ENCODE data around the gene MIAT. TPM values are rescaled to one million over a fixed set of nuclear protein-coding genes. Genes with fewer than 3 reads are reported as not detected.
"Not testable (repeated sequence)": the region's sequence is repeated elsewhere in the genome, so short reads cannot be mapped to it uniquely, and the experiment has no call there.

MIAT gene
- 11.9 and 13.0 TPM in 2 replicates for total RNA-seq

GRCh38 chr22:26656891-26657851 is at the start of gene MIAT:
TSS of gene MIAT (plus strand) at chr22:26657588.
- H3K4me1 Mint-ChIP-seq (ENCODE audit: low read depth), result peaks cover 26% of the 10 kb centered on the region
- H3K4me3 Mint-ChIP-seq (ENCODE audit: low read depth), result peak within 1 kb of the TSS; percentile 84
- intact Hi-C loops (cut with micrococcal nuclease), result no loop called here
- no peaks in the 10 kb centered on the region for H3K9me3 Mint-ChIP-seq
- H3K27ac Mint-ChIP-seq, result peak within 1 kb of the TSS; percentile 82
- peak; percentile 73 for DNase-seq (ENCODE audit: low spot score)
- no peaks in the 10 kb centered on the region for H3K36me3 Mint-ChIP-seq (ENCODE audit: low read depth)
- peaks cover 21% of the 10 kb centered on the region for H3K27me3 Mint-ChIP-seq (ENCODE audit: low read depth)

DNA sequence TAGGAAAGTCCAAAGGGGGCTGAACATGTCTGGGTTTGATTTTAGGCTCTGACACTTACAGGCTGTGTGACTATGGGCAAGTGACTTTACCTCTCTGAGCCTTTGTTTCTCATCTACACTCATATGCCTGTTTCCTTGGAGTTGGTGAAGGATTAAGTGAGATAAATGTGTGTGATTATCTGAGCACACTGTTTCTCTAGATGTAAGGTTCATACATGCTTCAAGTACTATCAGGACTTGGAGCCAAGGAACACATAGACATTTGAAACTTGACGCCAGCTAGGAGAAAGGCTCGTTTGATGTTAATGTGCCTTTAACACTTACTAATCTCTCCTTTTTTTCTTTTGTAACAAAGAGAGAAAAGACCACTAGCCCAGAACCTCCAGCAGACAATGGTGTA is 49.3 kb upstream of the MIAT start:
- H3K36me3 Mint-ChIP-seq (ENCODE audit: low read depth), result no peaks in the 10 kb centered on the region
- intact Hi-C loops (cut with micrococcal nuclease), result no loop called here
- H3K9me3 Mint-ChIP-seq, result no peaks in the 10 kb centered on the region
- peaks cover 4% of the 10 kb centered on the region for H3K27me3 Mint-ChIP-seq (ENCODE audit: low read depth)
- no peak for DNase-seq (ENCODE audit: low spot score)
- peaks cover 24% of the 10 kb centered on the region for H3K4me1 Mint-ChIP-seq (ENCODE audit: low read depth)
- no peak overlapping the region for H3K27ac Mint-ChIP-seq
- H3K4me3 Mint-ChIP-seq (ENCODE audit: low read depth), result no peak overlapping the region

- Mint-ChIP-seq H3K36me3 (ENCODE audit: low read depth) (no peaks in the 10 kb centered on the region), H3K4me3 (ENCODE audit: low read depth) (no peak overlapping the region), H3K27me3 (ENCODE audit: low read depth) (peaks cover 8% of the 10 kb centered on the region), H3K9me3 (no peaks in the 10 kb centered on the region), H3K27ac (no peak overlapping the region), H3K4me1 (ENCODE audit: low read depth) (peaks cover 21% of the 10 kb centered on the region)
- no peak for DNase-seq (ENCODE audit: low spot score)
- intact Hi-C loops (cut with micrococcal nuclease), result no loop called here
These were observed 48.1 kb upstream of the MIAT start for GRCh38 chr22:26609287-26609686.

DNA sequence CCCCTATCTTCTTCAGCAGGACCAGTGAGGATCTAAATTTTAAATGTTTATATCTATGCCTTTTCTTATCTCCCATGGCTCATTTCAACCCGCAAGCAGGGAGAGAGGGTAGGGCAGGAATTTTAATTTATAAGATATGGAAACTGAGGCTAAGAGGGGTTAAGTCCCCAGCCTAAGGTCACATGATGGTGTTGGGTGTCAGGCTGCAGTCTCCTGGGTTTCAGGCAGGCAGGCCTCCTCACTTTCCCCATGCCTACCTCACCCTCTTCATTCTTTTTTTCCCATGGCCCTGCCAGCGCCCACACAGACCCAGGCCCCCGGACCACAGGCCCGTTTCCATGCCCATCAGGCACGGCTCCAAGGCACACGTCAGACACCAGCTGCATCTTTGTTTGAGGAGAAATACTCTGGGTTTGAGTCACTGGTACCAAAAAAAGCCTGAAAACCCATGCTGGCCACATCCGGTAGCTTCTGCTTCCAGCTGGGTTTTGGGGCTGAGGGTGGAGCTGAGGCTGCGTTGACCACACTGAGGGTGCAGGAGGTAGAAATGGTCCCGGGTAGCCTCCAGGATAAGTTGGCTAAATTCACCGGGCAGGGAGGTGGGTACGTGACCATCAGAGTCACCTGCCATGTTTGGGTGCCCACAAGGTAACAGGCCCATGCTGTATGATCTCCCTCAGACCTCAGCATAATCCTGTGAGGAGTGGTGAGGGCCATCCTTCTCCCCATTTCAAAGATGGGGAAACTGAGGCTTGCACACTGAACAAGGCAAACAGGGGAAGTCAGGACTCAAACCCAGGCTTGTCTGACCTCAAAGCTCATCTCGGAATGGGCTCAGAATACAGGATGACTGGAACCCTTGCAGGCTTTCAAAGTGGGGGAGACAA is 47.1 kb upstream of the MIAT start:
- peak; percentile 40 for DNase-seq (ENCODE audit: low spot score)
- Mint-ChIP-seq H3K27ac (peak overlapping the region; percentile 31), H3K27me3 (ENCODE audit: low read depth) (peaks cover 11% of the 10 kb centered on the region), H3K4me3 (ENCODE audit: low read depth) (no peak overlapping the region), H3K36me3 (ENCODE audit: low read depth) (no peaks in the 10 kb centered on the region), H3K9me3 (no peaks in the 10 kb centered on the region), H3K4me1 (ENCODE audit: low read depth) (peaks cover 20% of the 10 kb centered on the region)
- intact Hi-C loops (cut with micrococcal nuclease), result no loop called here

- Mint-ChIP-seq H3K9me3 (no peaks in the 10 kb centered on the region), H3K27ac (no peak overlapping the region), H3K27me3 (ENCODE audit: low read depth) (peaks cover 11% of the 10 kb centered on the region), H3K4me1 (ENCODE audit: low read depth) (peaks cover 20% of the 10 kb centered on the region), H3K36me3 (ENCODE audit: low read depth) (no peaks in the 10 kb centered on the region), H3K4me3 (ENCODE audit: low read depth) (no peak overlapping the region)
- intact Hi-C loops (cut with micrococcal nuclease), result no loop called here
- no peak for DNase-seq (ENCODE audit: low spot score)
These were observed 46.4 kb upstream of the MIAT start for GRCh38 chr22:26610996-26611395.

DNA sequence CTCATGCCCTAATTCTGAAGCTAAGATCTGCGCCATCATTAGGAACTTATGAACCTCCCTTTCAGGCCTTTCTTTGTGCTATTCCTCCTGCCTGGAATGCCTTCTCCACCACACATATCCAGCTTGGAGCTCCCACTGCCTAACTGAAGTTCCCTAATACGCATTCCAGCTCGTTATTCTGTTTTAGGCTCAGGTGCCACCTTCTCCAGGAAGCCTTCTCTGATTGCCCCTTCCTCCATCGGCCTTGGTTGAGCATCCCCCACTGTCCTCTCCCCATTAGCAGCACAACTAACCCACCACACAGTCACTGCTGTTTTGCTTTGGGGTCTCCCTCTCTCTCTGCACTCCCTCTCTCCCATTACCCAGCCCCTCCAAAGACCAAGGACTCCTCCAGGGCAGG is 44.7 kb upstream of the MIAT start:
- intact Hi-C loops (cut with micrococcal nuclease), result no loop called here
- Mint-ChIP-seq H3K9me3 (no peaks in the 10 kb centered on the region), H3K27ac (no peak overlapping the region), H3K4me1 (ENCODE audit: low read depth) (peaks cover 23% of the 10 kb centered on the region), H3K27me3 (ENCODE audit: low read depth) (peaks cover 14% of the 10 kb centered on the region), H3K36me3 (ENCODE audit: low read depth) (no peaks in the 10 kb centered on the region), H3K4me3 (ENCODE audit: low read depth) (no peak overlapping the region)
- no peak for DNase-seq (ENCODE audit: low spot score)

- H3K9me3 Mint-ChIP-seq; H3K36me3 Mint-ChIP-seq (ENCODE audit: low read depth); H3K27ac Mint-ChIP-seq; intact Hi-C loops (cut with micrococcal nuclease); DNase-seq (ENCODE audit: low spot score); H3K4me3 Mint-ChIP-seq (ENCODE audit: low read depth): not testable (repeated sequence)
- H3K4me1 Mint-ChIP-seq (ENCODE audit: low read depth), result peaks cover 23% of the 10 kb centered on the region
- peaks cover 15% of the 10 kb centered on the region for H3K27me3 Mint-ChIP-seq (ENCODE audit: low read depth)
These were observed 43.6 kb upstream of the MIAT start for GRCh38 chr22:26613753-26614152.

DNA sequence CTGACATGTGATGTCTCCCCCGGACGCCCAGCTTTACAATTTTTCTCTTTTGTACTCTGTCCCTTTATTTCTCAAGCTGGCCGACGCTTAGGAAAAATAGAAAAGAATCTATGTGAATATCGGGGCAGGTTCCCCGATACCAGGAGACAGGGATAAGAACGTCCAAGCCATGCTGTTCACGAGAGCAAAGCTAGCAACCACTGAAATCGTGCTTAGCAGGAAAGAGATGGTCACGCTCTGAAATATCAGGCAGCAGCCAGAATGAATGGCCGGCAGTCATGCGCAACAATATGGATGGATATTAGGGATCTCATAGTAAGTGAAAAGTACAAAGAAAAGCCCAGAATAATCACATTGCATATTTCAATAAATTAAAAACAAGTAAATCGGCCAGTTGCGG is 43.1 kb upstream of the MIAT start:
- no peaks in the 10 kb centered on the region for H3K9me3 Mint-ChIP-seq
- H3K4me1 Mint-ChIP-seq (ENCODE audit: low read depth), result peaks cover 20% of the 10 kb centered on the region
- H3K36me3 Mint-ChIP-seq (ENCODE audit: low read depth), result no peaks in the 10 kb centered on the region

GRCh38 chr22:26615149-26615548 is 42.2 kb upstream of the MIAT start:
- intact Hi-C loops (cut with micrococcal nuclease), result no loop called here

More for the DNA sequence above, 43.1 kb upstream of the MIAT start:
- no peak for DNase-seq (ENCODE audit: low spot score)
- intact Hi-C loops (cut with micrococcal nuclease), result no loop called here
- no peak overlapping the region for H3K27ac Mint-ChIP-seq
- H3K27me3 Mint-ChIP-seq (ENCODE audit: low read depth), result peaks cover 13% of the 10 kb centered on the region
- H3K4me3 Mint-ChIP-seq (ENCODE audit: low read depth), result no peak overlapping the region

DNA sequence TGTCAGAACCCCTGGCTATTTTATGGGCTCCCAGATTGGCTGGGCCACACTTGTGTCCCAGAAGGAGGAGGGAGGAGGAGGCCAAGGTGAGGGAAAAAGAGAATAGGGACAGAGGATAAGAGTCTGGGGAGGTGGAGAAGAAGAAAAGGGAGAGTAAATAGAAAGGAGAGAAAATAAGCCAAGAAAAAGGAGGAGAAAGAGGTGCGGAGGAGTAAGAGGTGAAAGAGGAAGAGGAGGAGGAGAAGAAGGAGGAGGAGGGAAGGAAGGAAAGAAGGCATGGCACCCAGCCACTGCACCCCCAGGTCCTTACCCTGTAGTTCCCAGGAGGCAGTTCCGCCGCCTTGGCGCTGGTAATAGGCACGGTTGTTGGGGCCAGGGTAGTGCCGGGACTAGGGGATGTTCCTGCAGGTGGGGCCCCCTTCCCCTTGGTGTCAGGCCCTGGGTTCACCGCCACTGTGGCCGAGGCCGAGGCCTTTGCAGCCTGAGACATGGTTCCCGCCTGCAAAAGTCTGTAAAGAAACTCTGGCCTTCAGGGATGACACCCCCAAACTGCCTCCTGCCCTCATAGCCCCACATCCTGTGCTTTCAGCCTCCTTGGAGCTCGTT is 41.5 kb upstream of the MIAT start:
- no peak for DNase-seq (ENCODE audit: low spot score)
- peaks cover 5% of the 10 kb centered on the region for H3K4me1 Mint-ChIP-seq (ENCODE audit: low read depth)
- H3K4me3 Mint-ChIP-seq (ENCODE audit: low read depth), result no peak overlapping the region
- H3K9me3 Mint-ChIP-seq, result no peaks in the 10 kb centered on the region
- intact Hi-C loops (cut with micrococcal nuclease), result no loop called here
- no peak overlapping the region for H3K27ac Mint-ChIP-seq
- H3K27me3 Mint-ChIP-seq (ENCODE audit: low read depth), result peaks cover 10% of the 10 kb centered on the region
- H3K36me3 Mint-ChIP-seq (ENCODE audit: low read depth), result no peaks in the 10 kb centered on the region

More at GRCh38 chr22:26615149-26615548, 42.2 kb upstream of the MIAT start:
- Mint-ChIP-seq H3K27me3 (ENCODE audit: low read depth) (peaks cover 10% of the 10 kb centered on the region), H3K9me3 (no peaks in the 10 kb centered on the region), H3K4me3 (ENCODE audit: low read depth) (no peak overlapping the region), H3K27ac (no peak overlapping the region), H3K36me3 (ENCODE audit: low read depth) (no peaks in the 10 kb centered on the region), H3K4me1 (ENCODE audit: low read depth) (peaks cover 12% of the 10 kb centered on the region)
- DNase-seq (ENCODE audit: low spot score), result no peak

DNA sequence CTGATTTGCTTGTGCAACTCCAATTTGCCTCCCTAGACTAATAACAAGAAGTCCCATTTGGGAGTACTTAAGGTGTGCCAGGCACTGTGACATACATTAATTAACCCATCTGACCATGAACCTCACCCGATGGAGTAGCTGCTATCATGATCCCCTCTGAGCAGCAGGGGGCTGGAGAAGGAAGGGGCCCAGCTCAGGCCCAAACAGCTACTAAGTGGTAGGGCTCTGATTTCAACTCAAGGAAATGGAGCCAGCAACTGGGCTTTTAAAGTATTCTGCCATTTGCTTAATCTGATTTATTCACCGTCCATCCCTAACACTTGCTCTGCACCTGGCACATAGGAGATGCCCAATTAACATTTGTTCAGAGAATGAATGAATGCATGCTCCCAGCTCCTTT is 40.7 kb upstream of the MIAT start:
- no peaks in the 10 kb centered on the region for H3K9me3 Mint-ChIP-seq
- no peaks in the 10 kb centered on the region for H3K36me3 Mint-ChIP-seq (ENCODE audit: low read depth)
- intact Hi-C loops (cut with micrococcal nuclease), result no loop called here
- peaks cover 5% of the 10 kb centered on the region for H3K4me1 Mint-ChIP-seq (ENCODE audit: low read depth)
- H3K27ac Mint-ChIP-seq, result no peak overlapping the region
- no peak overlapping the region for H3K4me3 Mint-ChIP-seq (ENCODE audit: low read depth)
- H3K27me3 Mint-ChIP-seq (ENCODE audit: low read depth), result peaks cover 10% of the 10 kb centered on the region
- no peak for DNase-seq (ENCODE audit: low spot score)

DNA sequence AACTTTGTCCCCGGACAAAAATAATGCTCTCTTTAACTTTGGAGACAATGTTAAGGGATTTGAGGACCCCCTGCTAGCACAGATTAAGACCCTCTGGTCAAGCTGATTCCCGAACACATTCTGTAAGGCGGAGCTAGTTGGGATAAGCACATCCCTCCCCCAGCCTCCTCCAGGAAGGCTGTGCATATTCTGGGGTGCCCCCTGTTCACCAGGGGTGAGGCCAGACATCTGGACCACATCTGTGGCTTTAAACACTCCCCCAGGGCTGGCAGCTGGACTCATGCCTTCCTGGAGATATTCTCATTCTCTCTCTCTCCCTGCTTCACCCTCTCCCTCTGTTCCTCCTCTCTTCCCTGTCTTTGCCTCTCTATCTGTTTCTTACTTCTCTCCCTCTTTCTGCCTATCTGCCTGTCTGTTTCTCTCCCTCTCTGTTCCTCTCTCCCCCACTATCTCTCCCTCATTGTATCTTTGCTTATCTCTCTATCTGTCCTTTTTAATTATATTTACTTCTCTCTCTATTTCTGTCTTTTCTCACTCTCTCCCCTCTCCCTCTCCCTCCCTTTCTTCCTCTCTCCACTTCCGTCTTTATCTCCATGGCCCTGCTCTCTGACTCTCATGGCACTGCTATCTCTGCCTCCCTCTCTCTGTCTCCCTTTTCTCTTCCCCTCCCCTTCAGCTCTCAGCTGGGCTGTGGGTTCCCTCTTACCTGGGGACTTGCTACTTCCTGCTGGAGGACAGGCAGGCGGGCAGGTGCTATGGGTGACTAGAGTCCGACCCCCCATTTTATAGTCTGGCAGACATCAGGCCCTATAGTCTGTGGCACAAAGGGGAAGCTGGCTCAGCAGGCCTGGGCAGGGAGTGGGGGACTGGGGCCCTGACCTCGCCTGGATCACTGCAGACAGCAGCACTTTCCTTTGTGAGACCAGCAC is 39.9 kb upstream of the MIAT start, which contains the start of gene CRYBB1:
Gene CRYBB1, minus strand, starts transcription at position 757 of the 929 bp plus-strand sequence. CDS start 1,708 bp downstream, outside the sequence.
- Mint-ChIP-seq H3K27ac (no peak within 1 kb of the TSS), H3K9me3 (no peaks in the 10 kb centered on the region), H3K36me3 (ENCODE audit: low read depth) (no peaks in the 10 kb centered on the region), H3K4me3 (ENCODE audit: low read depth) (no peak within 1 kb of the TSS), H3K27me3 (ENCODE audit: low read depth) (peaks cover 13% of the 10 kb centered on the region), H3K4me1 (ENCODE audit: low read depth) (peaks cover 5% of the 10 kb centered on the region)
- no peak for DNase-seq (ENCODE audit: low spot score)
- intact Hi-C loops (cut with micrococcal nuclease), result no loop called here
